ENCODE data around the gene ATP8B3. TPM values are rescaled to one million over a fixed set of nuclear protein-coding genes. Genes with fewer than 3 reads are reported as not detected.

Gene ATP8B3
- total RNA-seq, 1 donor from 2014 or later, result 28.5 TPM

DNA sequence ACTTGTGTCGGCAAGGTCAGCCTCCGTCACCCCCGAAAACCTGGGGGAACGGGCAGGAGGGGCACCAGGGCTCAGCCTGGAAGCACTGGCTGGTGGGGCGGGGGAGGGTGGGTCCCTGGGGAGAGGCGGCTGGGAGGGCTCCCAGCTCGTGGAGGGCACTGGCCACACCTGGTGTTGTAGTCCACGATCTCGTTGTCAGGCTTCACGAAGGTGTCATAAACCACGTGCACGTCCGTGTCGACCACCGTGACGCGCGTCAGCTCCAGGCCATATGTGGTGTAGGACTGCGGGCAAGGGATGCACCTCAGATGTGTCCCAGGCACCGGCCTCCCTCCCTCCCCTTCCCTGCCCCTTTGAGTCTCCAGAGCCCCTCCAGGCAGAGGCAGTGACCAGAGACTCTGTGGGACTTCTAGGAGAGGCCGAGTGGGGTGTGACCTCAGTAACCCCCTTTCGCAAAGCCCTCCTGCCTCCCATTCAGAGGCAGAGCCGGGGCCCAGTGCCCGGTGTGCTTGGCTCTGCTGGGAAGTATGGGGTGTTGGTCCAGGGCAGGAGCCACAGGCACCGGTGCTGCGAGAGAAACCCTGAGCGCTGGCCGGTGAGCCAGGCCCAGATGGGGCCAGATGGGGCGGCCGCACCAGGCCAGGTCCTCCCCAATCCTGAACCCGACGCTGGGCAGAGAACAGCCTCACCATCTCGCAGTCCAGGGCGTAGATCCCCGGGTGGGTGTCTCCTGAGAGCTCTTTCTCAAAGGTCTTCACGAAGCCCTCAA lies 4.6 kb upstream of the ATP8B3 start:
- intact Hi-C loops (cut with micrococcal nuclease), result no loop called here

DNA sequence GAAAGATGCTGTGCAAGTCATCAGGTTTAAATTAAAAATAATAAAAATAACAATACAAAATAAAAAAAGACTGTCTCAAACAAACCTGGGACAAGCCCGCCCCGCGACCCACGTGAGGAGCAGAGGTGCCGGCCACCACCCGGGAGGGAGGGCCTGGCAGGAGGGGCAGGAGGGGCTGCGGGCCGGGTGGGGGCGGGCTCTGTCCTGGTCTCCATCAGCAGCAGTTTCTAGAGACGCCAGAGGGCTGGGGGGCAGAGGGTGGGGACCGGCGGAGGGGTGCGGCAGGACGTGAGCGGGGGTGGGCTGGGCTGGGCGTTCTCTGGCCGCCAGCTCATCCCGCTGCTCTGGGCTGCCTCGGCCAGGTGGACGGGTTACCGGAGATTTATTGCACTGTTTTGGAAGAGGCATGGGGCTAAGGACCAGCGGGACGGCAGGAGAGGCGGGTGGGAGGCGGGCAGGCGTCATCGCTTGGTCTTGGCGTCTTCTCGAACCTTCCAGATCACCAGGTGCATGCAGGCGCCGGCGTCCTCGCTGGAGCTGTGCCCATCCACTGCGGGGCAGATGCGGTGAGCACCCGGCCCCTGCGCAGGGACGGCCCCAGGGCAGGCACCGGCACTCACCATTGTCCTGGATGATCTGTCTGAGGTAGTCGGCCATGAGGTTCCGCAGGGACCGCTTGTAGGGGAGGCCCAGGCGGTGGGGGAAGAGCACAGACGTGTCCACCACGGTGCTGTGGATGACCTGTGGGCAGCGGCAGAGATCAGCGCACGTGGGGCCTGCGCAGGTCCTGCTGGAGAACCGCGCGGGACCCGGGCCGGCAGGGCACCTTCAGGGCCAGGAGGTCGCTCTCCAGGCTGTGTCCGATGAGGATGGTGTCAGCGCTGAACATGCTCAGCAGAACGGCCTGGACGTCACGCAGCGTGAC lies 3.8 kb upstream of the ATP8B3 start:
- intact Hi-C loops (cut with micrococcal nuclease), result no loop called here

DNA sequence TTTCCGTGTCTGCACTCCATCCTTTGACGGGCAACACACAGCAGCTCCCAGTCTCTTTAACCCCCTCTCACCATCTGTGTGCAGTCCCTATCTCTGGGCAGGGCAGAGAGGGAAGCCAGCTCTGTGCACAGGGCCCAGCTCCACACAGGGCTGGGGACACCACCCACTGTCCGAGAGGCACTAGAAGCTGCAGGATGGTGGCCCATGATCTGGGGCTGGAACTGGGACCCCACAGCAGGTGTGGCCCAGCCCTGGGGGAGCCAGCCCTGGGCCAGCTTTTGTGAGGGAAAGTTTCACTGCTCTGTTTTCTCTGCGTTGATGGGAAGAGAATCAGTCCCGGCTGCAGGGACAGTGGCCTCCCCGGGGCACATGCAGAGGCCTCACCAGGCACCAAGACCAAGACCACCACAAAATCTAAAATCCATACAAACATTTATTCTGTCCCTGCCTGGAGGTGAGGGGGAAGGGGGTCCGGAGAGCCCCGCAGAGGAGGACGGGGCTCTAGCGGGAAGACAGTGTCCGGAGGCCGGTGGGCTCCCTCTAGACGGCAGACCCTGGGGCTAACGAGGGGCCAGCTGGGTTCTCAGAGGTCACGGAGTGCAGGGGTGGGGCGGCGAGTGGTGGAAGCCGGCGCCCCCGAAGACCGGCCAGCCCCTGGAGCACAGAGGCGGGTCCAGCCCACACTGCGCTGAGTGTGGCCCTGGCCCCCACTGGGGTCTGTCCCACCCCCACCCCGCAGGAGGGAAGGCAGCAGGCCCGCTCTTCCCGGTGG lies 2.9 kb upstream of the ATP8B3 start:
- intact Hi-C loops (cut with micrococcal nuclease), result loop anchor here (5.0 kb wide), 1 partner anchor 223 kb away; the partner anchor contains the start of gene MBD3

DNA sequence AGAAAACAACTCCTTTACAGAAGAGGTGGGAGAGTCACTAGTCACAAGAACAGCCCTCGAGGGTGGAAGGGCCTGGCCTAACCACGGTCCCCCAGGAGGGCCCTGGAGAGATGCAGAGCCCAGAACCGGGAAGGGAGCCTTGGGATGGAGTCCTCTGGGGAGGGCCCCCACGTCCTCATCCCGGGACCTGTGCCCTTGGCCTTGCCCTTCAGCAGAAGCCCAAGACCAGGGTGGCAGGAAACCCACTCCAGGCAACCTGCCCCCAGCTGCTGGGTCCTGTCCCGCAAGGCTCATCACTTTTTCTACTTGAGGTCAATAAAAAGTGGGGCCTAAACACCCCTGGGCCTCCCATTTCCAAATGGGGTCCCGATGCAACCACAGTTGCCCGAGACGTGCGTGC lies 2.3 kb upstream of the ATP8B3 start:
- intact Hi-C loops (cut with micrococcal nuclease), result loop anchor here (5.0 kb wide), 1 partner anchor 222 kb away; the partner anchor contains the start of gene MBD3

DNA sequence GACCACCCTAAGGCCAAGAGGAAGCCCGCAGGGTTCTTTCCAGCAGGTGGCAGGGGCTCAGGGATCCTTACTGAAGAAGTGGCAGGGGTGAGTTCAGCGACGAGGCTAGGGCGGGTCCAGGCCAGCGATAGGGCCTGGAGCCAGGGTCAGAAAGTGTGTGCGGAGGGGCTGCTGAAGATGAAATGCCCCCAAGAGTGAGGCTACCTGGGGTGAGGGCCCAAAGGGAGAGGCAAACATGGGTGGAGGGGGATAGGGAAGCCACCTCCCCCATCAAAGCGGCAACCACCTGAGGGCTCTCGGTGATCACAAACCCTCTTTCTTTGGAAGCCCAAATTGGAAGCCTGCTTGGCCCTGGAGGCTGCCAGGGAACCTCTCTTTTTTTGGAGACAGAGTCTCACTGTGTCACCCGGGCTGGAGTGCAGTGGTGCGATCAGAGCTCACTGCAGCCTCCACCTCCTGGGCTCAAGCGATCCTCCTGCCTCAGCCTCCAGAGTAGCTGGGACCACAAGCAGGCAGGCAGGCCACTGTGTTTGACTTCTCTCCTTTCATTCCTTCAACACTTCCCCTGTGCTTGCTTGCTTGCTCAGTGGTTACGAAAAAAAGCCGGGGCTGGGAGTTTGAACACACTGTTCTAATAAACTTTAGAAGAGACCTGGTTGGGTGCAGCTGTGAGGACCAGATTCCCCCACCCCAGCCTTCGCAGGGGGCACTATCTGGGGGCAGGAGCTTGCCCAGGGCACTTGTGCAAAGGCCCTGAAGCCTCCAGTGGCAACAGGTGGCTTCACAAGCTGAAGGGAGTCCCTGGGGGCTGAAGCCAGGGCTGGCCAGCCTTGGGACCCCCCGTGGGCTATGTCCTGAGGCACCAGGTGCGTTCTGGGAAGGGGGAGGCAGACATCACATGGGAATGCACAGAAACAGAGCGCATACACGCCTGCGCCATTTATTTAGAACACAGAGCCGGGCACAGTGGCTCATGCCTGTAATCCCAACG lies 1.4 kb upstream of the ATP8B3 start:
- intact Hi-C loops (cut with micrococcal nuclease), result loop anchor here (2.0 to 5.0 kb wide), 2 partner anchors 209 to 221 kb away; partner anchors contain the start of genes MBD3 and UQCR11

DNA sequence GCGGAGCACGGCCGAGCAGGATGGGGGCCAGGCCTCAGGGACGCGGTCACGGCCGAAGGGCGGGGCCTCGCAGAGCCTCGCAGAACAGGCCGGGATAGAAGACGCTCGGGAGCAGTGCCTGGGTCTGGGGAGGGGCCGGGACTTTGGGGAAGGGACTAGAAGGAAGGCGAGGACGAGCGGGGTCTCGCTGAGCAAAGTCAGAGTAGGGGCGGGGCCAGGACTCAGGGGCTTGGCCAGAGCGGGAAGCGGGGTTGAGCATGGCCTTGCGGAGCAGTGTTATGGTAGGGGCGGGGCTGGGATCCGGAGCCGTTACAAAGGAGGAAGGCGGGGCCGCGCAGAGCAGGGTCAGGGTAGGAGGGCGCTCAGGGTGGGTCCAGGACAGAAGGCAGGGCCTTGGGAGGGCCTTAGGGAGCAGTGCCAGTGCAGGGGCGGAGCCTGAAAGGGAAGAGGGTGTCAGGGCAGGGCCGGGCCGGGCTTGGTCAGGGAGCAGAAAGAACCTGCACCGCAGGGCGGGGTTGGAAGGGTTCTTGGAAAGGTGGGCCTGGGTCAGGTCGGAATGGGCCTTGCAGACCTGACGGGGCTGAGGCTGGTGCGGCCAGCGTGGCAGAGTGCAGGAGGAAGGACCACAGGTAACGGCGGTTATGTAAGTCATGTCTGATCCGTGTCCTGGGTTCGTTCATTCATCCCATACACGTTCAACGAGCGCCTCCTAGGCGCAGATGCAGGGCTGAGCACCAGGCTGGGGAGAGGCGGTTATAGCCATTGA lies 533 bp upstream of the ATP8B3 start:
- intact Hi-C loops (cut with micrococcal nuclease), result loop anchor here (1.0 to 5.0 kb wide), 4 partner anchors 36 to 220 kb away; partner anchors contain the start of genes MBD3, REXO1, TCF3 and UQCR11

DNA sequence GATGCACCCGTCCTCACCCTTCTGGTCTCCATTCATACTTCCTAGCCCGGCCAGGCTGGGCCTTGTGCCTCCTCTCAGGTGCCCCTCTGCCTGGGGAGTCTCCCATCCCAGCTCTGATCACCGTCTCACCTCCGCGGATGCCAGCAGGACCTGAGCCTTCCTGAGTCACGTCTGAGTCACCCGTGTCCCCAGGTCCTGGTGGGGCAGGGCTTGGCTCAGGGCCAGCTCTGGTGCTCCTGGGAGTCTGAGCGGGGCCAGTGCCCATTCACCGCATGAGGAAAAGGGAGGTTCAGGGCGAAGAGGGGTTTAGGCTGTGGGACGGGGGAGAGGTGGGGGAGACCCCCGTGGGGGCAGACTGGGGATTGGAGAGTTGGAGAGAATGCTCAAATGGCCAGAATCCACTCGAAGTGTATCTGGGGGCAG lies 593 bp downstream of the ATP8B3 start:
- intact Hi-C loops (cut with micrococcal nuclease), result loop anchor here (5.0 kb wide), 1 partner anchor 219 kb away; the partner anchor contains the start of gene MBD3

DNA sequence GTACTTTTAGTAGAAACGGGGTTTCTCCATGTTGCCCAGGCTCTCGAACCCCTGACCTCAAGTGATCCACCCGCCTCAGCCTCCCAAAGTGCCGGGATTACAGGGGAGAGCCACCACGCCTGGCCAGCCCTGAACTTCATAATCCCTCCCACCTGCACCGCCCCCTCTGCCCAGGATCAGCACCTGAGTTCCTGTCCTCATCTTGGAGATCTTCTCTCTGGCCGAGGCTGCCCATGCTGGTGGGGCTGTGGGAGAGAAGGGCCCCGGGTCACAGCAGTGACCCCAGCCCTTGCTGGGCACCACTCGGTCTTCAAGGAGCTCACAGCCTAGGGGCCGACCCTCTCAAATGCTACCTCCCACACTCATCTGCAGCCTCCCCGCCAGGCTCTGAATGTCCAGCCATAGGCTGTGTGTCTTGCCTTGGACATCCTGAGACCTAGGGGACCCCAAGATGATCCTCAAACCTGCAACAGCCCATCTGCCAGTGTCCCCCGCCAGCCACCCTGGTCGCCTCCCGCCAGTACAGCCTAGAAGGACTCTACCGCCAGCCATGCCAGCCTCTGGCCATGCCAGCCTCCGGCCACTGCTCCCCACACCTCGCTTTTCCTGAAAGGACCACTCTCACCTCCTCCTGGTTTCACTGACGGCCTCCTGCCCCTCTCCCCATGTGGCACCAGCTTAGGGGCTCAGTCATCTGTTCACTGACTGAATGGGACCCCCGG lies 1.5 kb downstream of the ATP8B3 start:
- intact Hi-C loops (cut with micrococcal nuclease), result loop anchor here (5.0 kb wide), 1 partner anchor 218 kb away; the partner anchor contains the start of gene MBD3

DNA sequence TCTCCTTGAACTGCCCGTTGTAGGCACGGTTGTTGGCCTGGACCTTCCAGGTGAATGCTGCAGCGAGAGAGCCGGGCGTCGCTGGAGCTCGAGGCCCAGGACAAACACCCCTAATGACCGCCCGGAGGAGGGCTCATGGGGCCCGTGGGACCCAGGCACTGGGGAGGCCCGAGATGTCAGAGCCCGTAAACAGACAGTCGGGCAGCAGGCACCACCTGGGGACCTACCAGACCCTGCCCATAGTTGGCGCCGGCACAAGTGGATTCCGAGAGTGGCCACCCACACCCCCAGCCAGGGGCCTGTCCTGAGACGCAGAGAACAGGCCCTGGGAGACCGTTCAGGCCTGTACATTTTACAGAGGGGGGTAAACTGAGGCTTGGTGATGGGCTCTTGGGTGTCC lies 2.4 kb downstream of the ATP8B3 start:
- intact Hi-C loops (cut with micrococcal nuclease), result loop anchor here (5.0 kb wide), 1 partner anchor 217 kb away; the partner anchor contains the start of gene MBD3

DNA sequence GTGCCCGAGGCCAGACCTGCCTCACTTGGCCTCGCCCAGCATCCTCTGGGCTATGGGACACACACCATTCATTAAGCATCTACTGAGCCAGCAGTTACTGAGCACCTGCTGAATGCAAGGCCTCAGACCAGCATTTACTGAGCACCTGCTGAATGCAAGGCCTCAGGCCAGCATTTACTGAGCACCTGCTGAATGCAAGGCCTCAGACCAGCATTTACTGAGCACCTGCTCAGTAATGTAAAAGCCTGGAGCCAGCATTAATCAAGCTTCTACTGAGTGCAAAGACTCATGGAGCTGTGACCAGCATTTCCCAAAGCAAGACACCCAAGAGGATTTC lies 3.7 kb downstream of the ATP8B3 start:
- intact Hi-C loops (cut with micrococcal nuclease), result no loop called here

DNA sequence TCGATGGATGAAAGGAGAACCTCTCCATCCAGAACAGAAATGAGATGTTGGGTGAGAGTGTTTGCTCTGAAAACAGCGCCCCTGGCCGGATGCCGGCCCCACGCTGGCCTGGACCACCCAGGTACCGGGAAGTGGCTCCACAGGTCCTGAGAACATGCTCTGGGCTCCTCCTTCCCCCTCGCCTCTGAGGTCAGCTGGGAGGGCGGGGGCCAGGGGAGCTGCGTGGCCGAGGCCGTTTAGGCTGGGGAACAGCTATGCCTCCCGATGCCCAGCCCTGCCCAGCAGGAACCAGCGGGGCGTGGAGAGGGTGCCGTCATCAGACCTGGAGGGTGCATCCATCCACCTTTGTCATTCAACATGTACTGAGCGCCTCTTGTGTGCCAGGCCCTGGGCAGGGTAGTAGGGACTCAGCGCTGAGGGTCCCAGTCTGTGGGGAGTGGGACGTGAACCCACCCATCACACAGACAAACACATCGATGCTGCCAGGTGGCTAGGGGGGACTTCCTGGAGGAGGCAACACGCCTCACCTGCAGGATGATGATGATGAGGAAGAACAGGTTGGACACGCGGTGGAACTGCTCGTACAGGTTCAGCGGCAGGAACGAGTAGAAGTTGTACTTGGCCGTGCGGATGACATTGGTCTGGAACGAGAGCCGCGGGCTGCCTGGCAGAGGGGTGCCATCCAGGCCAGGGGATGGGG lies 4.2 kb downstream of the ATP8B3 start:
- intact Hi-C loops (cut with micrococcal nuclease), result no loop called here

DNA sequence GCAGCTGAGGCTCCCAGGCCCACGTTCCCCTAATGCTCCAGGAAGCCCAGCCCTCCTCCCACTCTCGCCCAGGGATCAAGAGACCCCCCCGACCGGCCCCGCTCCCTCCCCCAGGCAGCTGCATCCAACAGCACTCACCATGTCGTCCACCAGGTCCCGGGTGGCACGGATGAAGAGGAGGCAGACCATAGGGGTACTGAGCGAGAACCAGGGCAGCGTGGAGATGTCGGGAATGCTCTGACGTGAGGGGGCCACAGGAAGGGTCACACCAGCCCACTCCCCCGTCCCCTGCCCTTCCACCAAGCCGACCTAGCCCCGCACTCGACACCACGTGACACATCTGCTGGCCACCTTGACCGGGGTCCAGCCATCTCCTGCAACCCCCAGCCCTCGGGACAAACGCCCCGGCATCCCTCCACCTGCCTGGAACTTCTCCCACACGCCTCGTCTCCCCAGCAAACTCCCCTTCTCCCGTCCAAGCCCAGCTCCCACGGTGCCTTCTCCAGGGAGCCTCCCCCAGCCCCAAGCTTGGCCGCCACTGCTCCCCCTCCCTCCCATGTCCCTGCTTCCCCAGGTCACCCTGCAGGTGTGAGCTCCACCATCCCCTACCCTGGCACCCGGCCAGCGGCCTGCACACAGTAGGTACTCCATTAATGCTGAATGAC lies 4.9 kb downstream of the ATP8B3 start:
- intact Hi-C loops (cut with micrococcal nuclease), result no loop called here

DNA sequence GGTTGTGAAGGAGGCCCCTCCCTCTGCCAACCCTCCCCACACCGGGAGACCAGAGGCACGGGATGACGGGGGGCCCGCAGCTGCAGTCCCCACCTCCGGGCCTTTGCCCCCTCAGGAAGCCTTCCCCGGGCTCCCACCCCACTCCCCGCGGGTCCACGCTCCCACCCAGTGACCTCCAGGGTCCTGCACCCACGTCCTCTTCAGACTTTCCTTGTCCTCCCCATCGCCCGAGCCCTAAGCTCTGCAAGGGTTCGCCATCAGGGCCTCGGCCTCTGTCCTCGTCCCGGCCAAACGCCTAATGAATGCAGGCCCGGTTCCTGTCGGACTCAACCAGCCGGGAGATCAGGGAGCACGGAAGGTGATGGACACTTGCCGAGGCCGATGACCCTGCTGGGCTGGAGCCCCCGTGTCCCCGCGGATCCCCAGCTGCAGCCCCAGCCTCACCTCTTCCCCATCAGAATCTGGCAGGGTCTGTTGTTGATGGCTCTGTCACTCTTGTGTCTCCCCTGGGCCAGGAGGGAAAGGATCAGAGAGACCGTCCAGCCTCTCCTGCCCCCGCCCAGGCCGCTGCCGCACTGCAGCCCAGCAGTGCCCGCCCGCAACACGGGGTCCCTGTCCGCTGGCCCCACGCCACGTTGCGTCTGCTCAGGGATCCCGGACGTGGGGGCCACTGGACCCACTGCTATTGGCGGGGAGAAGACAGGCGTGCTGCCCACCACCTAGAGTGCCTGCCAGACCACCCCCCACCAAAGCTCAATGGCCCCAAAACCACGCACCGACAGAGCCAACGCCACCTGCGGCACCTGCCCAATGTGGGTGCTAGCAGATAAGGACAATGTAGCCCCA lies 5.7 kb downstream of the ATP8B3 start:
- intact Hi-C loops (cut with micrococcal nuclease), result no loop called here

DNA sequence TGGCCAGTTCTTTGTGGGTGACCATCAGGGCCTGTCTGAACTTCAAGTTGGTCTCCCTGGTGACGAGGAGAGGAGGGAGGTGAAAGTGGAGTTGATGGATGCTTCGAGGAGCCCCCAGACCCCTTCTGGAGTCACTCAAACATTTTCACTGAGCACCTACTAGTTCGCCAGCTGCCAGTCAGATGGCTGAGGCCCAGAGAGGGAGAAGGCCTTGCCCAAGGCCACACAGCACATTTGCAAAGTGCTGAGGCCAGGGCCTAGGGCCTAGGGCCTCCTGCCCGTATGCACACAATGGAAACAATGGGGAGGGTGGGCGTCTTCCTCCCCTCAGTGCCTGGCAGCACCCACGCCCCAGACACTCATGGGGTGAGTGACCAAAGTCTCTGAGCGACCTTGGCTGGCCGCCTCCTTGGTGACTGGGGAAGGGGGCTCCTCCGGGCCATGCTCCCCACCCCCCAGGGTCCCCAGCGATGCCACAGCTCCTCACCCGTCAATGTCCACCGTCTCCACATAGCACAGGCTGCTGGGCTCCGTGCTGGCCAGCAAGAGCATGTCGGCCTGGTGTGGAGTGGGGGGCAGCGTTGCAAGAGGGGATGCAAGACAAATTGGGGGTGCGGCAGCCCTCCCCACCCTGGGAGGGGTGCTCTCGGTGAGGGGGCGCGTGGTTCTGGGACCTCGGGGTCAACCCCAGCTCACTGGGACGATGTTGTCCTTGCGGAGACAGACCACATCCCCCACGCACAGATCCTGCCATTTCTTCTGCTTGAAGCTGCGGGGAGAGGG lies 6.5 kb downstream of the ATP8B3 start:
- intact Hi-C loops (cut with micrococcal nuclease), result no loop called here

DNA sequence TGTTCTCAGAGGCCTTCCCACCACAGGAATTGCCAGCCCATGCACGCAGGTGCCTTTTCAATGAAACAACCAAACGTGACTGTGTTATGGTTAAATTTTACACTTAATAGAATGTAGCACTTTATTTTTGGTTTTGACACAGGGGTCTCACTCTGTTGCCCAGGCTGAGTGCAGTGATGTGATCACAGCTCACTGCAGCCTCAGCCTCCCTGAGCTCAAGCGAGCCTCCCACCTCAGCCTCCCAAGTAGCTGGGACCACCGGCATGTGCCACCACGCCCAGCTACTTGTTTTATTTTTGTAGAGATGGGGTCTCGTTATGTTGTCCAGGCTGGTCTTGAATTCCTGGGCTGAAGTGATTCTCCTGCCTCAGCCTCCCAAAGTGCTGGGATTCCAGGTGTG lies 7.2 kb downstream of the ATP8B3 start:
- intact Hi-C loops (cut with micrococcal nuclease), result no loop called here

All from T-helper 2 cell treated with Interferon-gamma antibody and Interleukin-4, amounts not matched to agents 100 ng/mL and 5 ng/mL, for 36 hours (primary cell).